Fibroblast of skin of left biceps (primary cell): Measurements from ENCODE around the gene FOXL3.
"Not testable (repeated sequence)": the region's sequence is repeated elsewhere in the genome, so short reads cannot be mapped to it uniquely, and the experiment has no call there.

ENCODE experiments used
- DNase-seq, 2 experiments: peaks; one replicate each; pipeline ENCODE4 v3.0.0-alpha.2; 2013; ENCODE audit warnings: low read depth in 2 of 2

Gene FOXL3

GRCh38 chr7:289209-289755 is 688 bp upstream of the FOXL3 start:
- DNase-seq: no peak

DNA sequence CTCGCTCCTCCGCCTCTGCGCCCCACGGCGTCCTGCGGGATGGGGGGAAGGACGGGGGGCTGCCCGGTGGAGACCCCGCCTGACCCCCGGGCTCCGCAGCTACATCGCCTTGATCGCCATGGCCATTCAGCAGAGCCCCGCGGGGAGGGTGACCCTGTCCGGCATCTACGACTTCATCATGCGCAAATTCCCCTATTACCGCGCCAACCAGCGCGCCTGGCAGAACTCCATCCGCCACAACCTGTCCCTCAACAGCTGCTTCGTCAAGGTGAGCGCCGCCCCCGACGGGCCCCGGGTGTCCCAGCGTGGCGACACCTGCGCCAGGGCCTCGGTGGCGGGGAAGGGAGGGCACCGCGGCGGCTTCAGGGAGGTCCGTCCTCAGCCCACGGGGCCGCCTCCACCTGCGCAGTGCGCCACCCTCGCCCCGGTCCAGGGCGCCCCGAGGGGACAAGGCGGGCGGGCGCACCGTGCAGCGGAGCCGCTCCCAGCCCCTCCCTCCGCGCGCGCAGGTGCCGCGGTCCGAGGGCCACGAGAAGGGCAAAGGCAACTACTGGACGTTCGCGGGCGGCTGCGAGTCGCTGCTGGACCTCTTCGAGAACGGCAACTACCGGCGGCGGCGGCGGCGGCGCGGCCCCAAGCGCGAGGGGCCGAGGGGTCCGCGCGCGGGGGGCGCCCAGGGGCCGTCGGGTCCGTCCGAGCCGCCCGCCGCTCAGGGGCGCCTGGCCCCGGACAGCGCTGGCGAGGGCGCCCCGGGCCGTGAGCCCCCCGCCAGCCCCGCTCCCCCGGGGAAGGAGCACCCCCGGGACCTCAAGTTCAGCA is 793 bp downstream of the FOXL3 start:
- DNase-seq: no peak

GRCh38 chr7:291373-292092 is 1.6 kb downstream of the FOXL3 start:
- DNase-seq: no peak

GRCh38 chr7:292226-292625 is 2.3 kb downstream of the FOXL3 start:
- no peak for DNase-seq

DNA sequence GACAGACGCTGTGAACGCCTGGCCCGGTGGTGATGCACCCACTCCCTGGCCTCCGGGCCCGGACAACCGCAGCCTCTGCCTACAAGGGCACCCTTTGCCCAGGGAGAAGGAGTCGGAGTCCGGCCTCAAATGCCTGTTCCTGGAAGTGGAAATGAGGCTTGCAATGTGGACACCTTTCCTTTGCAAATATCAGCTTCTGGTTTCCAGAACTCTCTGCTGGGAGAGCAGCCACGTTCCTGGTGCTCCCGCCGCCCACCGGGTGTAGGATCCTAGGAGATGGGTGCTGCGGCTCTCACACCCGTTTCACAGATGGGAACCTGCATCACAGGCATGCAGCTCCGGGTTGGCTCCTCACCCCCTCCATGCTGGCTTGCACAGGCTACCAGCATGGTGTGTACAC is 2.9 kb downstream of the FOXL3 start:
- no peak for DNase-seq

GRCh38 chr7:293681-294439 is 3.9 kb downstream of the FOXL3 start:
- no peak for DNase-seq

GRCh38 chr7:294440-295154 is 4.6 kb downstream of the FOXL3 start:
- no peak for DNase-seq

- DNase-seq: no peak
These were observed 5.5 kb downstream of the FOXL3 start for GRCh38 chr7:295155-296154.

GRCh38 chr7:296373-296945 is 6.5 kb downstream of the FOXL3 start:
- DNase-seq: no peak

DNA sequence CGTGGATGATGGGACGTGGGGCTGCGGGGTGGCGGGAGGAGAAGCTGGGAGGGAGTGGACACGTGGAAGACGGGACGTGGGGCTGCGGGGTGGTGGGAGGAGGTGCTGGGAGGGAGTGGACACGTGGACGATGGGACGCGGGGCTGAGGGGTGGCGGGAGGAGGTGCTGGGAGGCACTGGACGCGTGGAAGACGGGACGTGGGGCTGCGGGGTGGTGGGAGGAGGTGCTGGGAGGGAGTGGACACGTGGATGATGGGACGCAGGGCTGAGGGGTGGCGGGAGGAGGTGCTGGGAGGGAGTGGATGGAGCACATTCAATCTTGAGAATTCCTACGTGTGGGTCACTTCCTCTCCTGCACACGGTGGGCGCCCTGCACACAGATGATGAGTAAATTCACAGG is 7.2 kb downstream of the FOXL3 start:
- not testable (repeated sequence) for DNase-seq

GRCh38 chr7:297611-298374 is 7.8 kb downstream of the FOXL3 start:
- no peak for DNase-seq

DNA sequence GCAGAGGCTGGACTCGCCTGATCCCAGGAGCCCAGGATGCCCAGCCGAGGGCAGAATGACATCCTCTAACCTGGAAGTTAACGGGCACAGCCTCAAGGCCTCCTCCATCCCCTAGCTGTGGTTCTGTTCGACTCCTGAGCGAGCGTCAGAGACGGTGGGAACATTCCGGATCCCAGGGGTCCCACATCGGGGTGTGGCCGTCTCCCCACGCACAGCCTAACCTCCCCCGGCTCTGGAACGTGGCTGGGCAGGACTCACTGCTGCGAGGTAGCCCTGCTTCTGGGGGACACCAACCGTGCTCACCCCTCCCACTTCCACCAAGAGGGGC is 8.4 kb downstream of the FOXL3 start:
- no peak for DNase-seq

GRCh38 chr7:298743-299142 is 8.8 kb downstream of the FOXL3 start:
- DNase-seq: no peak

- no peak for DNase-seq
These were observed 9.2 kb downstream of the FOXL3 start for GRCh38 chr7:299169-299568.

- no peak for DNase-seq
These were observed 9.7 kb downstream of the FOXL3 start for GRCh38 chr7:299628-300027.

- no peak for DNase-seq
These were observed 10.1 kb downstream of the FOXL3 start for GRCh38 chr7:300048-300447.

GRCh38 chr7:300546-301290 is 10.7 kb downstream of the FOXL3 start:
- DNase-seq: no peak

- DNase-seq: no peak
These were observed 11.5 kb downstream of the FOXL3 start for GRCh38 chr7:301291-302053.
